CMK (cell line): ENCODE data around the gene NKX1-1.

ENCODE experiments used
- DNase-seq: peaks from one replicate; pipeline ENCODE4 v3.0.0-alpha.2; 2010; ENCODE audit warnings: low read depth

Gene NKX1-1

DNA sequence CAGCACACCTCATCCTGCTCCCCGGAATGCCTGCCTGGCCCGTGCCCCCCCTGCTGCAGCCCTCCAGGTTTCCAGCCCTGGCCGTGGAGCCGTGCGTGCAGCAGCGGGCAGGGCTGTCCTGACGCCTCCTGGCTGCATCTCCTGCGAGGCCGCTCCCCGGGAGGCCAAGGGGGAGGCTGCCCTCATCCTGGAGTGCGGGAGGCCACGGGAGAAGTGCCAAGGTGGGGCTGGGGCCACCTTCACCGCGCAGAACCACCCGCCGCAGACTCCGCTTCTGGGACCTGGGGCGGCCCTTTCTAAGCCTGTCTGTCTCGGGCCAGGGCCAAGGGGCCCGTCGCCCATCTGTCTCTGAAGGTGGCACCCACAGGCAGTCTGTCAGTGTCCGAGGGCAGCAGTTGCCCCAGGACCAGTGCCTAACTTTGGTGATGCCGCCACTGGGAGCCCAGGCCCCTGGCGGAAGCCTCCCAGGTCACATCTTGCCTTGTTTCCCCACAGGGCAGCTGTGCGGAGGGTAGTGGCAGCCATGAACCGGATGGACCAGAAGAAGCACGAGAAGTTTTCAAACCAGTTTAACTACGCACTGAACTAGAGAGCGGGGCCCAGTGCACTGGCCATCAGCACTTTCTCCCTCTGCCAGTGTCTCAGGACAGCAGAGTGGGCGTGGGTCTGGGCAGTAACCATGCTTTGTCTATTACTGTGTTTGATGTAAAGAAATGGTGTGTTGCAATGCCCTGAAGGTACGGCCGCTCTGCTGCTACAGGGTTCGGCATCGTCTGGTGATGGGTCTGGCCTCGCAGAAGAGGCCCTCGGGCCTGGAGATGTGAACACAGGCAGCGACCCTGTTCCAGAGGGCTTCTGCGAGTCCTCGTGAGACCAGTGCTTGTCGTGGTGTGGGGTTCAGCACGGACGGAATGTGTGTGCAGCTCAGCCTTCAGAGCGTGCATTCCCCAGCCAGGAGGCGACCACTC is 20.6 kb downstream of the NKX1-1 start:
- DNase-seq: no peak

DNA sequence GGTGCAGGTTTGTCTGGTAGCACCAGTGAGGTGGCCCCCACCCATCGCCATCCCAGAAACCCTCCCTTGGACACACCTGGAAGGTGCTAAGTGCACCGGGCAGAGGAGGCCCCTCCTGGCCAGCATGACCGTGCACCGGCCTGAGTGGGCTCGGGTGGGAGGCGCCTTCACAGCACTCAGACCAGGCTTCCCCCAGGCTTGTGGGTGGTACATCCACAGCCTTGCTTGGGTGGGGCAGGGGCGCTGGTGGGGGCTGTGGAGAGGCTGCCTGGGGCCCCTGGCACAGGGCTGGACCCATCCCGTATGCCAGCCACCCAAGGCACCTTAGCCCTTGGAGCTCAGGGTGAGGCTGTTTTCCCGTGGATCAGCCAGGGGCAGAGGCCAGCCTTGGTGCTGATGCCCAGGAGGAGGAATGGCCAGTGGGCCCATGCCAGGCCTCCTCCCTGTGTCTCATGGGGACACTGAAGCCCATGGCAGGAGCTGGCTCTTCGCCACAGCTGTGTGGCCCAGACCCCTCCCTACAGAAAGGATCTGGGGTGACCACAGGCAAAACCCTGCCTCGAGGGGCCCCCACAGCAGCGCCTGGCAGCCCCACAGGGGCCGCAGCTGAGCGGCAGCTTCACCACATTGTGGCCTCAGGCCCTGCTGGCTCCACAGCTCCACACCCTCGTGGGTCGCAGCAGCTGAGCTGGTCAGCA is 21.4 kb downstream of the NKX1-1 start:
- DNase-seq: no peak

DNA sequence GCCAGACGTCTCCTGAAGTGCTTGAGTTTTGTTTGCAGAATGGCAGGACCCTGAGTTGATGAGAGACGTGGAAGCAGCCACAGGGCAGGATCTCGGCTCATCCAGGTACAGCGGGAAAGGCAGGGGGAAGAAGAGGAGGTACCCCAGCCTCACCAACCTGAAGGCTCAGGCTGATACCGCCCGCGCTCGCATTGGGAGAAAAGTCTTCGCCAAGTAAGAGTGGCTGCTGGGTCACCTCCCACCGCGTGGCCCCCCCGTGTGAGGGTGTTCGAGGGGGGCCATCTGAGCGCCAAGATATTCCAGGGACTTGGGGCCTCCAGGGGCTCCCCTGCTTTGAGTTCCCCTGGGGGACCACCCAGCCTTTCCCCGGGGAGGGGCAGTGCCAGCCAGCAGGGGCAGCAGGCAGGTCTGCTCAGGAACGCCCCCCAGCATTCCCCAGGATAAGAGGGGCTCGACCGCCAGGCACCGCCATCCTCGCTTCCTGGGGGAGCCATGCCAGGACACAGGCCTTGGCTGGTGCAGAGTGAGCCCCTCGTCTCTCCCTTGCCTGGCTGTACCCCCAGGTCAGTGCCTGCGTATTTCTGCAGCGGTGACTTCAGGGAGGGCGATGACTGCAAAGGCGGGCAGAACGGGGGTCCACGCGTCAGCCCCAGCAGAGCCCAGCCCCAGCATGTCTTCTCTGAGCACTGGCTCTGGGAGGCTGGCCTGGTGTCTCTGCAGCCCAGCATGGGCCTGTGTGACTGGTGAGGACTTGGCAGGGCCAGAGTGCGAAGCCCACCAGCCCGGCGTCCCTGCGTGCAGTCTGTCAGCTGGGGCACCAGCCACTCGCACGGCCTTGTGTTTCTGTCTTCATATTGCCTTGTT is 22.3 kb downstream of the NKX1-1 start:
- DNase-seq: no peak

DNA sequence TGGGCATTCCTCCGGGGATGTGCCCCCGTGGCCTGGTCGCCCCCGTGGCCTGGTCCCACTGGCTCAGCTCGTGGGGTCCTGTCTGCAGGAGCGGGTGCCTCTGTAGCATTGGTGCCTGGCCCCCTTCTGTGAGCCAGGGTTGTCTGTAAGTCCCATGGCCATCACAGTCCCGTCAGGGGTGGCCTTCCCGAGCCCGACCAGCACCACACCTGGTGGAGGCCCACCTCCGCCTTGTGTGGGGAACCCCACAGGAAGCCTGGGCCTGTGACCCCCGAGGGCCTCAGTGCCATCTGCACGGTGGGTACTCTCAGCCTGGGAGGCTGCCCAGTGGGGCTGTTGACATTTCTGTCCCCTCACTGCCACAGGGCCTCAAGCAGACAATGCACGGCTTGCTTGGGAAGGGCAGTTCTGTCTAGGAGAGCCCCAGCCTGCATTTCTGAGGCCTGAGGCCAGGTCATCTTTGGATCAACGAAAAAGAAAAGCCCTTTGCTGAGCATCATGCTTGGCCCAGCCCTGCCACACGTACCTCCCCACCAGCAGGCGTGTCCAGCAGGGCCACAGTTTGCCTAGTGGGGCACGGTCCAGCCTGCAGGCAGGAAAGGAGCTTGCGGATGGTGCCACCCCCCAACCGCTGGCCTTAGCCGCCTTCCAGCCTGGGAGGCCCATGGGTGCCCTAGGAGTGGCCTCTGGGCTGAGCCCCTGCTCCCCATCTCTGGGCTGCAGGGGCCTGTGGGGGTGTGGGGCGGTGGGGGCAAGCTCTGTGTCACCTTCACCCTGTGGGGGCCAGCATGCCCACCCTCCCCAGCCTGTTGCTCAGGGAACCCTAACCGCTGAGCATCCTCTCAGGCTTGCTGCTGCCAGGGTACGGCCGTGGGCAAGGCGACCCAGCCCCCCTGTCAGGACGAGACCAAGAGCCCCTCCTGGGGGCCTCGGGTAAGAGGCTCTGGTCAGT is 23.2 kb downstream of the NKX1-1 start:
- DNase-seq: no peak

DNA sequence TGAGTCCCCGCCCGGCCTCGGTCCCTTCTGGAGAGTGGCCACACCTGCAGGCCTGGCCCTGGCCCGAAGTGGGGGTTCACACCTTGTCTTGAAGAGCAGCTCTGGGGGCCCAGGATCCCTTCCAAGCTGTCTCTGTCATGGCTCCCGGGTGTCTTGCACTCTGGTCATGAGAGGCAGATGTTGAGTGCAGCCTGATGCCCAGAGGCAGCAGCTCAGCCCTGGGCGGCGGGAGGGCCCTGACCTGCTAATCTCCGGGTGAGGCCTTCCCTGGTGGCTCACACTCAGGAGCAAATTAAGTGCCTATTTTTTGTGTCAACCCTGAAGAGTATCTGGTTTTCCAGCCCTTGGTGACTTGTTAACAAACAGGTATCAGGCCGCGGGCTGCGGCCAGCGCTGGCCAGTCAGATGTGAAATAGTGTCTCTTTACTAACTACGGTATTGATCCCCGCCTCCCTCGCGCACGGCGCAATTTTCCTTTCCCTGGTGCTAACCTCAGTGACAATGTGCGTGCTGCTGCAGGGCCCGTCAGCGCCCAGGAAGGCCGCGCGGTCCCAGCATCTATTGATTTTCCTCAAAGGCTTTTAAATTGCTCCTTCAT is 24.2 kb downstream of the NKX1-1 start:
- DNase-seq: no peak

GRCh38 chr4:1381181-1381621 is 25.0 kb downstream of the NKX1-1 start:
- DNase-seq: no peak

- no peak for DNase-seq
Measured at GRCh38 chr4:1380368-1381151, 25.7 kb downstream of the NKX1-1 start.

DNA sequence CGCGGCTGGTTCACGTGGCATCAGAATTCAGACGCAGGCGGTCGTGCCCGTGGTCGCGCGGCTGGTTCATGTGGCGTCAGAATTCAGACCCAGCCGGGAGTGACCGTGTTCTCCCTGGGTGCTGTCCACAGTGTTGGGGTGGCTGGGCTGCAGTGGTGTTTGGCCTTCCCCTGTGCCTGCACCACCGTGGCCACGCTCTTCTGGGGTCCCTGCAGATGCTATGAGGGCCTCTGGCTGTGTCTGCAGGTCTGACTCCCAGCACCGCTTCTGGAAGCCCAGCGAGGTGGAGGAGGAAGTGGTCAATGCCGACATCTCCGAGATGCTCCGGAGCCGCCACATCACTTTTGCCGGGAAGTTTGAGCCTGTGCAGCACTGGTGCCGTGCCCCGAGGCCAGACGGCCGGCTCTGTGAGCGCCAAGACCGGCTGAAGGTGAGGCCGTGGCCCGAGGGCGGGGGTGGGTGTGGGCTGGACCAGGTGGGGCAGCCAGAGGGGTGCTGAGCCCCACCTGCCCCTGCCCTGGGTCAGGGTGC is 26.4 kb downstream of the NKX1-1 start:
- DNase-seq: no peak

- DNase-seq: no peak
Measured at GRCh38 chr4:1379351-1379781, 26.9 kb downstream of the NKX1-1 start.

GRCh38 chr4:1378559-1379231 is 27.5 kb downstream of the NKX1-1 start:
- no peak for DNase-seq

DNA sequence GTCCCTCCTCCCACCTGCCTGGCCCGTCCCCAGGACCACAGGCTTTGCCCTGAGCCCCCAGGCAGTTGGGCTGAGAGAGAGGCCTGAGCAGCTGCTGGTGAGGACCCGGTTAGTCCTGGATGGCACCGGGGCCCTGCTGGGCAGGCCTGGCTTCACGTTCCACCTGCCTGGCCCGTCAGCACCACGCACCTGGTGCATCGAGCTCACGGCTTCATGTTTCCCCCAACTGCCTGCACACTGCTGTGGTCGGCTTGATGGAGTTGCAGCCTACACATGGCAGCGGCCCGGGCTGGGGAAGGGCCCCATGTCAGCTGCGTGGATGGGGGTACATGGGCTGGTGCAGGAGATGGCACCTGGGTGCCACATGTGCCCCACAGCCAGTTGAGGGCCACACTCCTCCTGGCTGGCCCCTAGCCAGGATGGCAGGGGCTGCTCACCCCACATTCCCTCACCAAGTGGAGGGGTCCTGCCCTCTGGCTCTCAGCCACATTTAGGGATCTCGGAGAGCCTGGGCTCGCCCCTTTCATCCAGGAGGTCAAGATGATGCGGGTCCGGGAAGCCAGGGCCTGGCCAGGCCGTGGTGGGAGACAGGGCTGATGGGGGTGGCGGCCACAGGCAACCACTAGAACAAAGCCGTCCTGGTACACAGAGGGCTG is 28.5 kb downstream of the NKX1-1 start:
- no peak for DNase-seq

GRCh38 chr4:1376841-1377605 is 29.2 kb downstream of the NKX1-1 start:
- DNase-seq: no peak

DNA sequence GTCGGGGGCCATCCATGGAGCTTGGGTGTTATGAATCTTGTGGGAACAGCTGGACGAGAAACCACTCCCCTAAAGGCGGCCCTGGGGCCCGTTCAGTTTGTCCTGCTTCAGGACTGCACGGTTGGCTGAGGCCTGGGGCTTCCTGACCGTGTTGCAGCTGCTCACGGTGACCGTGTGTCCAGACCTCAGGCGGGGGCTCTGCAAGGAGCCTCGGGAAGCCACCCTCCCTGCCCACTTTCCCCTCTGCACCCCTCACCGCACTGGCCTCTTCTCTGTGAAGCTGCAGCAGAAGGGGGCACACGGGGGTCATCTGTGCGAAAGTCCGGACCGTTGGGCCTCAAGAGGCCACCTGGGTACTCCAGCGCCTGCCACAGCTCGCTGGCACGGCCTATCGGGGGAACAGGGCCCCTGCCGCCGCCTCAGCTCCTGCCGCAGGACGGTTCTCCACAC is 29.8 kb downstream of the NKX1-1 start:
- DNase-seq: no peak

DNA sequence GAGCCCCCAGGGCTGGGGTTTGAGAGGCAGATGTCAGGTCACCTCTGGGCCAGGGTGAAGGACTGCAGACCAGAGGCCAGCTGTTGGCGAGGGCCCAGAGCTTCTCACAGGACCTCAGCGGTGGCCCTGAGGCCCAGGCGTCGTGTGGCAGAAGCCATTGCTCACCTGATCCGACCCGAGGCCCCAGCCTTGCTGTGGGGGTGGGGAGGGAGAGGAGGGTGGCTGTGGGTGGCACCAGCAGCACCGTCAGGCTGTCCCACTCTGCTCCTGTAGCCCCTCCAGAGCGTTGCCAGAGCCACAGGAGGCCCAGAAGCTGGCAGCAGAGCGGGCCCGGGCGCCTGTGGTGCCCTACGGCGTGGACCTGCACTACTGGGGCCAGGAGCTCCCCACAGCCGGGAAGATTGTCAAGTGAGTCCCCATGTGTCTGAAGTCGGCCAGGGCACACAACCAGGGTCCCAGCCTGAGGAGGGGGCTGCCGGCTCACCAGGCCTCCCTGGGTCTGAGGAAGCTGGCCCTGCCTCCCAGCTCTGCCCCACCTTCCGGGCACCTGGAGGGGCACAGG is 30.4 kb downstream of the NKX1-1 start:
- no peak for DNase-seq

DNA sequence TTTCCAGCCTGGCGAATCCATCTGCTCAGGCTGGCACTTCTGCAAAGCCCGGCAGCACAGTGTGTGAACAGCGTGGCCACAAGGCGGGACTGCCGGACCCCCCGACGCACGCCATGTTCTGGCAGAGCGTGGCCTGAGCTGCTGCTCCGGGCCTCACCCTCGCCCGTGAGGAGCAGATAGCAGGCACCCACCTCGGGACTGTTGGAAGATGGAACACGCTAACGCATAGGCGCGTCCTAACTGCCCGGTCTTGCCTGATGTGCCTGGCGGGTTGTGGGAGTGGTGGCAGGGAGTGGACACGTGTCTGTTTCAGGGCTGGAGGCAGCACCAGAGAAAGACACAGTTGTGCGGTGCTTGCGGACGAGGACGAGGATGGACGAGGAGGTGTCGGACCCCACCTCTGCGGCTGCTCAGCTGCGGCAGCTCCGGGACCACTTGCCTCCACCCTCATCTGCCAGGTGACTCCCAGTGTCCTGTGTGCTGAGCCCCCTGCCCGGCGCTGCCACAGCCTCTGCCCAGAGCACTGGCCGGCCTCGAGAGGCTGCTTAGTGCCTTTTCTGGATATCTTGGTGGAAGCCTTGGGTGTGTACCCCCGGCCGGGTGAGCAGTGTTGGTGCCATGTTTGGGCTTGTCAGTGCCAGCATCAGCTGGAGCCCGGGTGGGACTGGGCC is 31.1 kb downstream of the NKX1-1 start:
- no peak for DNase-seq

- DNase-seq: no peak
Measured at GRCh38 chr4:1374706-1375045, 31.6 kb downstream of the NKX1-1 start.
